Testis (tissue), 3 donors: Measurements from ENCODE around the gene SYPL1. TPM values are rescaled to one million over a fixed set of nuclear protein-coding genes. Genes with fewer than 3 reads are reported as not detected.
"Not testable (repeated sequence)": the region's sequence is repeated elsewhere in the genome, so short reads cannot be mapped to it uniquely, and the experiment has no call there.

Experiments
- DNase-seq: peaks from one replicate; pipeline ENCODE4 v3.0.0-alpha.2; 2019
- H3K27ac ChIP-seq, 2 donors: fragments of 200-600 bp; sonication (generic); one replicate each; pipeline ENCODE4 v1.5.1; 2019
- H3K27me3 ChIP-seq: fragments of 200-600 bp; sonication (generic); one replicate; pipeline ENCODE4 v1.5.1; 2019
- H3K36me3 ChIP-seq: fragments of 200-600 bp; sonication (generic); one replicate; pipeline ENCODE4 v1.5.1; 2017; ENCODE audit warnings: low read depth; ENCODE audit errors: missing control alignments
- H3K4me1 ChIP-seq: fragments of 200-600 bp; sonication (generic); one replicate; pipeline ENCODE4 v1.5.1; 2019
- H3K4me3 ChIP-seq, 2 donors: fragments of 200-600 bp; sonication (generic); one replicate each; pipeline ENCODE4 v1.5.1; 2017 to 2019
- H3K9me3 ChIP-seq: fragments of 200-600 bp; sonication (generic); one replicate; pipeline ENCODE4 v1.5.1; 2017
- CTCF ChIP-seq, 3 experiments: fragments of 450-650 bp in 2 of 3; fragments of 200-600 bp in 1 of 3; sonication (generic) in 1 of 3; IDR thresholded peaks; one replicate each; pipeline ENCODE4 v1.5.1; 2016 to 2019; ENCODE audit warnings: antibody characterized with exemption in 3 of 3, mild to moderate bottlenecking in 2 of 3, moderate library complexity in 1 of 3
- POLR2A ChIP-seq: fragments of 450-650 bp; IDR thresholded peaks from one replicate; pipeline ENCODE4 v1.6.1; 2017; ENCODE audit warnings: antibody characterized with exemption, mild to moderate bottlenecking, moderate library complexity
- WGBS, 2 donors: methylation state at CpG; one replicate each; pipeline ENCODE4 v1.1.5; 2018; 5-methylcytosine and 5-hydroxymethylcytosine counted together
- intact Hi-C: fragments of 100-400 bp; cut with DNase I; formaldehyde crosslinking; loops from one replicate; pipeline ENCODE4 v1.15.1; 2023; ENCODE audit warnings: low total_unique reads
- polyA plus RNA-seq: library from polyadenylated mRNA; stranded (reverse); fragments of 350-450 nt; fragmentation: Illumina TruSeq; extraction: RNeasy Lipid Tissue Mini Kit (QIAGEN cat#74804); gene quantifications from one replicate; pipeline ENCODE4 v1.2.3, GENCODE V29; 2014; ENCODE audit warnings: low read depth, low replicate concordance; ENCODE audit not compliant: insufficient read depth
- total RNA-seq, 2 donors: library from RNA; depleted of rRNA; stranded (reverse); fragments of >200 nt; gene quantifications; one replicate each; pipeline ENCODE4 v1.2.3, GENCODE V29; 2016

The SYPL1 gene
- total and polyA plus RNA-seq, 3 donors from 2014 or later: 100.0 to 209 (median 116) TPM

- Histone ChIP-seq H3K4me1 (no peaks in the 10 kb centered on the region), H3K4me3 (no peak overlapping the region), H3K27ac (no peak overlapping the region), H3K27me3 (no peaks in the 10 kb centered on the region), H3K36me3 (no peaks in the 10 kb centered on the region), H3K9me3 (no peaks in the 10 kb centered on the region)
- no peak for DNase-seq
- 77 to 83% methylated on average over 8 of the region's 8 CpGs for WGBS, 2 donors
- TF ChIP-seq POLR2A (no peak), CTCF (IDR thresholded peaks at IDR 0.05) (no peak)
- intact Hi-C loops: no loop called here
Observed at GRCh38 chr7:106139265-106140251, 27.4 kb upstream of the SYPL1 start.

DNA sequence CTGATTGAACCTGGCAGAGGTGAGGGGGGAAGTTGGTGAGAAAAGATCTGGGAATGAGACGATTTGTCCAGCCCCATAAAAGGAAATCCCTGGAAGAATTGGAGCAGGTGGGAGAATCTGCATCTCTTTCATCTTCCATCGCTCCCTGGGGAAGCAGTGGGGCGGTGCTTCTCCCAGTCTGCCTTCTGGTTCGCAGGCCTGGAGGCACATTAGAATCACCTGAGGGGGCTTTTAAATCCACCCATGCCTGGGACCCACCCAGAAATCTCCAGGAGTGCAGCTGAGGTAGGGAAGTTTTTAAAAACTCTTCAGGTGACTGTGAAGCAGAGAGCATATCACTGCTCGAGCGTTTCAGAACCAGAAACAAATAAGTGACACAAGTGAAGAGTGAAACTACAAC lies 26.7 kb upstream of the SYPL1 start:
- no peaks in the 10 kb centered on the region for H3K27me3 ChIP-seq
- no peak overlapping the region for H3K27ac ChIP-seq
- no peak overlapping the region for H3K4me3 ChIP-seq
- no peaks in the 10 kb centered on the region for H3K4me1 ChIP-seq
- intact Hi-C loops: no loop called here
- no peaks in the 10 kb centered on the region for H3K36me3 ChIP-seq
- no peak for DNase-seq
- no peak for TF ChIP-seq POLR2A
- no peak for TF ChIP-seq CTCF (IDR thresholded peaks at IDR 0.05)
- H3K9me3 ChIP-seq: no peaks in the 10 kb centered on the region
- WGBS, 2 donors: 87 to 89% methylated on average over 6 of the region's 6 CpGs

DNA sequence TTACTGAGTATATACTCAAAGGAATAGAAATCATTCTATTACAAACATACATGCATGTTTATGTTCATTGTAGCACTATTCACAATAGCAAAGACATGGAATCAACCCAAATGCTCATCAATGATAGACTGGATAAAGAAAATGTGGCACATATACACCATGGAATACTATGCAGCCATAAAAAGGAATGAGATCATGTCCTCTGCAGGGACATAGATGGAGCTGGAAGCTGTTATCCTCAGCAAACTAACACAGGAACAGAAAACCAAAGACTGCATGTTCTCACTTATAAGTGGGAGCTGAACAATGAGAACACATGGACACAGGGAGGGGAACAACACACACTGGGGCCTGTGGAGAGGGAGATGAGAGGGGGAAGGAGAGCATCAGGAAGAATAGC lies 26.1 kb upstream of the SYPL1 start:
- H3K36me3 ChIP-seq, intact Hi-C loops, DNase-seq, H3K4me3 ChIP-seq, H3K9me3 ChIP-seq, H3K27me3 ChIP-seq, H3K27ac ChIP-seq, H3K4me1 ChIP-seq: not testable (repeated sequence)

- Histone ChIP-seq H3K36me3 (no peaks in the 10 kb centered on the region), H3K27me3 (no peaks in the 10 kb centered on the region), H3K4me3 (no peak overlapping the region), H3K27ac (no peak overlapping the region), H3K4me1 (no peaks in the 10 kb centered on the region), H3K9me3 (no peaks in the 10 kb centered on the region)
- whole genome bisulfite sequencing, 2 donors: 78 to 79% methylated on average over 3 of the region's 3 CpGs
- intact Hi-C loops: no loop called here
- no peak for TF ChIP-seq CTCF (IDR thresholded peaks at IDR 0.05)
- TF ChIP-seq POLR2A: no peak
- no peak for DNase-seq
Observed at GRCh38 chr7:106134241-106134640, 22.1 kb upstream of the SYPL1 start.

DNA sequence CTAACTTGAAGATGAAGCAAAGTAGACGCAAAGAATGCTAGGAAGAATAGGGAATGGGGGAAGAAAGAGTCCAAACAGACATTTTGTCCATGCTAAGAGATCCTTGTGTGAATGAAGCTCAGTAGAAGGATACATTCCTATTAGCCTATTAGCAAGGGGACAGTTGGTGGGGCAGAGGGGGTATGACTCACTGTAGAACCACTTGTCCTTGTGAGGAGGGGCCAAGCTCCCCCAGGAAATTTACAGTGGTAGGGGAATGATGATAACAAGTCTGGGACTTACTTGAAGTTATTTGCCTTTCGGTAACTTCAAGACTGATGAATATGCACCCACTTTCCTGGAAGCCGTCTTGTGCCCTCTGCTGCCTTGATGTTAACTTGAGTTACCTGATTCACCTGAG lies 17.2 kb upstream of the SYPL1 start:
- Histone ChIP-seq H3K36me3 (no peaks in the 10 kb centered on the region), H3K27ac (no peak overlapping the region), H3K4me3 (no peak overlapping the region), H3K4me1 (peaks cover 4% of the 10 kb centered on the region), H3K27me3 (no peaks in the 10 kb centered on the region), H3K9me3 (no peaks in the 10 kb centered on the region)
- TF ChIP-seq CTCF (IDR thresholded peaks at IDR 0.05) (no peak), POLR2A (no peak)
- WGBS, 2 donors: 84 to 89% methylated on average over 3 of the region's 3 CpGs
- no peak for DNase-seq
- intact Hi-C loops: no loop called here
